HG03066 (cell line): Measurements from ENCODE around the gene CAMK1D.
A peak's percentile ranks its signal among the peaks of the same experiment; 100 is the strongest.
"Not testable (repeated sequence)": the region's sequence is repeated elsewhere in the genome, so short reads cannot be mapped to it uniquely, and the experiment has no call there.

Experiments
- ATAC-seq: cut with Tn5 transposase; IDR thresholded peaks from one replicate; pipeline ENCODE4 v1.9.1; 2021; ENCODE audit warnings: low read depth; ENCODE audit not compliant: unreplicated experiment

The CAMK1D gene

DNA sequence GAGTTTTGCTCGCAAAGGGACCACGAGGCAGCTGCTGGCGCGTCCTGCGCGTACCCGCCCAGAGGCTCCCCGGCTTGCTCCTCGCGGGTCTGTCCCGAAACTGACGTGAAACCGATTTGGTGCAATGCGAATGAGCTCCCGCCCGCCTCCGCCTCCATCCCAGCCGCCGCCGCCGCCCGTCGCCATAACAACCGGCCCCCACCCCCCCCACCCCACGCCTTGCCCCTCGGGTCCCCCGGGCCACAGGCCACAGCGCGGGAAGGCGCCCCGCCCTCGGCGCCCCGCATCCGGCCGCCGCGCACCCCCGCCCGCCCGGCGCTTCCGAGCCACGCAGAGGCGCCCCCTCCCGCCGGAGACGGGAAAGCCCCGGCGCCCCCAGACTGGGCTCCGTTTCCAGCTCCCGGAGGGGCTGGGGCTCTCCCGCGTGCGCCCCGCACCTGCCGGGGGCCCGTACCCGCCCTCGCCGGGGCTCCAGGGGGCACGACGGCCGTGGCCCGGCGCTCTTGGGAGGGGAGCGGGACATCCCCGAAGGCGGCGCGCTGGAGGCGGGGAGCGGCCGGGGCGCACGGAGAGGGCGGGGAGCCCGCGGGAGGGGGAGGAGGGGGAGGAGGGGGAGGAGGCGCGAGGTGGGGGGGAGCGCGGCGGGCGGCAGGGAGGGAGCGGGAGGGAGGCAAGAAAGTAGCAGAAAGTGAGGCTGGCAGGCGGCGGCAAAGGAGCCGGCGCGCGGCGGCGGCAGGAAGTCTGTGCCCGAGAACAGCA, at the start of gene CAMK1D:
TSS of gene CAMK1D (plus strand) at position 678 of the 759 bp plus-strand sequence.
- ATAC-seq, result peak; percentile 47

- ATAC-seq, result not testable (repeated sequence)
These were observed 48.3 kb upstream of the CAMK1D start for GRCh38 chr10:12301036-12301435.

DNA sequence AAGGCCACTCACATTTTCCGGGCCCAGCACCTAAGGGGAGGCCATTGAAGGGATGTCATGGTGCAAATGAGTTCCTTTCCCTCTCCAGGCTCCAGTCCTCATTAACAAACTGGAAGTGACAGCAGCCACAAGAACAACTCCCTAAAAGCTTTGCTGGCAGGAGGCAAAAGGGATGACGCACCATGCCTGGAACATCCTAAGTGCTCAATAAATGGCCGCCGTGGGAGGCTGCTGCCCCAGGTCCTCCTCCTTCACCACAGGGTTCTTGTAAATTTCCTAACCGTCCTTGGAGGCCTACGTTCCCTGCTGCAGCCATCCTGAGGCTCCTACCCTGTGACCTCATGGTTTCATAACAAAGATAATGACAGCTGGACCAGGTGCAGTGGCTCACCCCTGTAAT, 41.3 kb upstream of the CAMK1D start:
- no peak for ATAC-seq

DNA sequence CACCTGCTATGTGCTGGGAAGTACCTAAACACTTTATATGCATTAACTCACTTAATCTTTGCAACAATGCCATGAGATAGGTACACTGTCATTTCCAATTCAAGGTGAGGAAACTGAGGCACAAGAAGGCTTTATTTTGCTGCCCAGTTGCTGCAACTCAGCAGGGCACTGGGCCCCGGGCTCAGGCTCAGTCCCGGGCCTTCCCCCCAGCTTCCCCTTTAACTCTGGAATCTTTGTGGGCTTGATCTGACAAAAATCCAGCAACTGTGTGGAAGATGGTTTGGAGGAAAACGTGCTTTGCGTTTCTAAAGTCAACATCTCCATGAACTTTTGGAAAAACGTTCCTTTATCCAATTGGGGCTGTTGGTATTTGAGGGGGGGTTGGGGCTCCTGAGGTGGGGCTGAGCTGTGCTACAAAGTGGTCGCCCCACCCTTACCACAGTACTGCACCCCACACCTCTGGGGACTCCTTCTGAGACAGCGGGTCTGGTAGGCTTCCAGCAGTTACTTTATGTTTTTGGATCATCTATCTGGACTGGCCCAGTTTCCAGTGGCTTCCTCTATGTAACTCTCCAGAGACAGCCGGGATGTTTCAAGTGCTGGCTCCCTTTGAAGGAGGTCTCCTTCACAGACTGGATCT, 40.5 kb upstream of the CAMK1D start:
- ATAC-seq, result no peak

- ATAC-seq, result not testable (repeated sequence)
These were observed 39.6 kb upstream of the CAMK1D start for GRCh38 chr10:12309783-12310182.

GRCh38 chr10:12314836-12315235, 34.5 kb upstream of the CAMK1D start:
- no peak for ATAC-seq

- ATAC-seq, result no peak
These were observed 30.3 kb upstream of the CAMK1D start for GRCh38 chr10:12319076-12319475.

DNA sequence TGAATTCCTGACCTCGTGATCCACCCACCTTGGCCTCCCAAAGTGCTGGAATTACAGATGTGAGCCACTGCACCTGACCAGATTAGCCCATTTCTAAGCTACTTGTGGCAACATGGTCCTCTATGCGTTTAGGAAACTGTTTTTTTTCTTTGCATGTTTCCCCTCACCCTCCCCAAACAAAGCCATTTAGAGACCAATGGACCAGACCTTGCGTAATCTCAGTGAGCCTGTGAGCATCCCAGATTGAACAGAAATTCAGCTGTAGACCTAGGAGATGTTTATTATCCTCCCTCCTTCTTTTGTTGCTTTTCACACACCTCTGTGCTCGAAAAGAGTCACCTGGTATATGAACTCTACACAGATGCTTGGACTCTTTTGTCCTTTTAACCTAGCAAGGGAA, 28.5 kb upstream of the CAMK1D start:
- no peak for ATAC-seq

DNA sequence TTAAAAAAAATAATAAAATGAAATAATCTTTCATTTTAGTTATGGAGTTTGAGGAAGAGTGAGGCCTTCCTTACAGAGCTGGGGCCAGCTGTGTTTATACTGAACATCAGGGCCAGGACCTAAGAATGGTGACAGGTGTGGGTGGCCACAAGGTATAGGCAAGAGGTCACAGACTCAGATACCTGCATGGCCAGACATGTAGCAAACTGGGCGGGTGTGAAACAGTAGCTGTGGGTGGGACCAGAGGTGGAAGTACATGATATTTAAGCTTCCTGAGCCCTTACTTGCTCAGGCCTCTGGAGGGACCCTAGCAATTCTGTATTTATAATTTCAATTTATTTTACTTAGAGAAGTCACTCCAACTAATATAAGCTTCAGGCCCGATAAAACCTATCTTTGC, 27.7 kb upstream of the CAMK1D start:
- no peak for ATAC-seq

- ATAC-seq, result no peak
These were observed 26.7 kb upstream of the CAMK1D start for GRCh38 chr10:12322583-12323131.

- ATAC-seq, result no peak
These were observed 24.8 kb upstream of the CAMK1D start for GRCh38 chr10:12324530-12324929.

GRCh38 chr10:12327074-12327473, 22.3 kb upstream of the CAMK1D start:
- no peak for ATAC-seq

GRCh38 chr10:12327476-12327875, 21.9 kb upstream of the CAMK1D start:
- no peak for ATAC-seq

GRCh38 chr10:12328312-12328711, 21.0 kb upstream of the CAMK1D start:
- ATAC-seq, result not testable (repeated sequence)

- no peak for ATAC-seq
These were observed 16.6 kb upstream of the CAMK1D start for GRCh38 chr10:12332572-12333379.

- peak; percentile 50 for ATAC-seq
These were observed 15.8 kb upstream of the CAMK1D start for GRCh38 chr10:12333380-12334185.

- no peak for ATAC-seq
These were observed 15.2 kb upstream of the CAMK1D start for GRCh38 chr10:12334186-12334530.

DNA sequence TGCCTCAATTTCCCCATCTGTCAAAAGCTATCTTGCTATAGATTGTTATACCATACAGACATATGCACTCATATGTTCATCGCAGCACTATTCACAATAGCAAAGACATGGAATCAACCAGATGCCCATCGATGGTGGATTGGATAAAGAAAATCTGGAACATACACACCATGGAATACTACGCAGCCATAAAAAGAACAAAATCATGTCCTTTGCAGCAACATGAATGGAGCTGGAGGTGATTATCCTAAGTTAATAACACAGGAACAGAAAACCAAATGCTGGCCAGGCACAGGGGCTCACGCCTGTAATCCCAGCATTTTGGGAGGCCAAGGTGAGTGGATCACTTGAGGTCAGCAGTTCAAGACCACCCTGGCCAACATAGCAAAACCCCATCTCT, 14.2 kb upstream of the CAMK1D start:
- not testable (repeated sequence) for ATAC-seq

GRCh38 chr10:12337453-12338372, 11.6 kb upstream of the CAMK1D start:
- ATAC-seq, result no peak
